Activated T-cell treated with anti-CD3 and anti-CD28 coated beads, Interleukin-2, amount 50 U/mL, for 4 hours (primary cell): ENCODE data around the gene TNFRSF13B. TPM values are rescaled to one million over a fixed set of nuclear protein-coding genes. Genes with fewer than 3 reads are reported as not detected.
"Not testable (repeated sequence)": the region's sequence is repeated elsewhere in the genome, so short reads cannot be mapped to it uniquely, and the experiment has no call there.

Experiments
- ATAC-seq, 2 donors: fragments of 200-7000 bp; cut with Tn5 transposase; one replicate each; pipeline ENCODE4 v1.10.0; 2021
- DNase-seq: peaks from one replicate; pipeline ENCODE4 v3.0.0-alpha.2; 2020
- H3K27me3 Mint-ChIP-seq: one replicate; pipeline ENCODE4 v1.8.0; 2021; ENCODE audit warnings: low read depth, mixed read lengths
- H3K36me3 Mint-ChIP-seq: one replicate; pipeline ENCODE4 v1.8.0; 2022; ENCODE audit warnings: mixed read lengths; ENCODE audit not compliant: insufficient read depth
- H3K4me1 Mint-ChIP-seq: one replicate; pipeline ENCODE4 v1.8.0; 2021; ENCODE audit warnings: low read depth, mixed read lengths
- H3K4me3 Mint-ChIP-seq: one replicate; pipeline ENCODE4 v1.8.0; 2021; ENCODE audit warnings: mild to moderate bottlenecking, moderate library complexity, mixed read lengths
- H3K9me3 Mint-ChIP-seq: one replicate; pipeline ENCODE4 v1.8.0; 2021; ENCODE audit warnings: mixed read lengths
- total RNA-seq, 3 donors: library from RNA; stranded (reverse); gene quantifications; one replicate each; pipeline ENCODE4 v1.2.1, GENCODE V29; 2021

Gene TNFRSF13B
- total RNA-seq, 3 donors from 2014 or later: 0.30 TPM; not detected in 2

- H3K9me3 Mint-ChIP-seq, ATAC-seq, H3K27me3 Mint-ChIP-seq, H3K4me3 Mint-ChIP-seq, DNase-seq, H3K36me3 Mint-ChIP-seq: not testable (repeated sequence)
- H3K4me1 Mint-ChIP-seq: peaks cover 20% of the 10 kb centered on the region
Measured at GRCh38 chr17:17011043-17011907, 39.4 kb upstream of the TNFRSF13B start.

DNA sequence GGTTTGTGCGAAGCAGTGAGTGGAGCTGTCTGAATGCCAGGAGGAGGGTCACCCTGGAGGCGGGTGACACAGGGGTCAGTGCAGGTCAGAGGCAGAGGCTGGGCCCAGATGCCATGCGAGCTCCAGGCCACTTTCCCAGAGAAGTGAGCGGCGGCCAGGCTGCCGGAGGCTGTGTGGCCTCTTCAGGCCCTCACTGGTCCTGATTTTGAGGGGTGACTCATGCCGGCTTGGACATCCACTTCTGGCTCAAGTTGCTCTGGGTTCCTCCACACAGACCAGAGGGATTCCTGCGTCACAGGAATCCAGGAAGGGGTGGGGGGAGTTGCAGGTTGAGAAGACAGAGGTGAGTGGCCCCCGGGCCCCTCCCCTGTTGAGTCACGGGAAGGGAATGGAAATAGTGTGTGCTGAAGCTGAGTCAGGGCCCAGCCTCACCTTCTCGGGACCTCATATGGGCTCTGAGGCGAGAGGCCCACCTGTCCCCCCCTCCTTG, 38.7 kb upstream of the TNFRSF13B start:
- ATAC-seq: peak in 1 of 2 donors; percentile 57
- not testable (repeated sequence) for H3K27me3 Mint-ChIP-seq

DNA sequence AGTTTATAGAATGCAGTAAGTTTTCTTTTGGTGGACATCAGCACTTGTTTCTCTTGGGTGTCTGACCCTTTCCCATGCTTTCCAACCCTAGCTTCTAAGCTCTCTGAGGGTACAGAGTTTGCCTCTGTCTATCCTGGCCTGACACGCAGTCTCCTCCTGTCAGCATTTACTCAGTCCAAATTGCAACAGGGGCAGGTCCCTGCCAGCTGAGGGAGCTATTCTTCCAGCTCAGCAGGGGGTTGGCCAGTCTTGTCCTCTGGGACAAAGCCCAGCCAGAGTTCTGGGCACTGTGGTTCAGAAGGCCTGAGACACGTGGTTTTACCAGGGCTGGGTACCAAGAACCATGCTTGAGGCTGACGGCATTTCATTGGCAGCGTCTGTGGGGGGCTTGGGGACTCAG, 38.1 kb upstream of the TNFRSF13B start:
- not testable (repeated sequence) for H3K36me3 Mint-ChIP-seq, H3K9me3 Mint-ChIP-seq, ATAC-seq, DNase-seq, H3K4me1 Mint-ChIP-seq, H3K4me3 Mint-ChIP-seq, H3K27me3 Mint-ChIP-seq

More for the DNA sequence above, 38.7 kb upstream of the TNFRSF13B start:
- H3K36me3 Mint-ChIP-seq, DNase-seq, H3K4me3 Mint-ChIP-seq, H3K9me3 Mint-ChIP-seq: not testable (repeated sequence)
- peaks cover 13% of the 10 kb centered on the region for H3K4me1 Mint-ChIP-seq

DNA sequence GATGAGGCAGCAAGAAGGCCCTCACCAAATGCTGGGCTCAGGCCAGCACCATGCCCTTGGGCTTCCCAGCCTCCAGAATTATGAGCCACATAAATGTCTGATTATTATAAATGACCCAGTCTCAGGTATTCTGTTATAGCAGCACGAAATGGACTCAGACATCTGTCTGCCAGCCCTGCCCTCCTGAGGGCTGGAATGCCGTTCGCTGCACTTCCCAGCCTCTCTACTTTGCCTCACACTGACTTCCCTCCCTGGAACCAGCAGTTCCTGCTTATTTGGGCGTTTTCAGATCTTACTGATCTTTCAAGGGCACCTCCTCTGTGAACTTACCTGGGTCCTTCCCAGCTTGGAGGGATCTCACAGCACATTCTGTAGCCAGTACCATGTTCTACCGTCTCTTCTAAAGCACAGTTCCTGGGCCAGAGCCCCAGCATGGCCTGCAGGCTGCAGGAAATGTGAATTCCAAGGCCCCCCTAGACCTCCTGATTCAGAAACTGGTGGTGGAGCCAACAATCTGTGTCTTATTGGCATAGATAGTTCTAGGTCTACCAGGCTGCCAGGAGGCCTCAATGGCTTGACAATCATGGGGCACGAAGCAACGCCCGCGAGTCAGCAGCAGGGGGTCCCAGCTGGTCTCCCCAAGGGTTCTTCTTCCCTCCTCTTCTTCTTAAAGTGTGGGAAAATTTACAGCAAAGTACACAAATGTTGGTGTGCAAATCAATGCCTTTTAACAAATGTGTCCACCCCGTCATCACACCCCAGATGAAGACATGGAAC, 36.9 kb upstream of the TNFRSF13B start:
- not testable (repeated sequence) for H3K4me3 Mint-ChIP-seq, DNase-seq, H3K36me3 Mint-ChIP-seq, H3K9me3 Mint-ChIP-seq, H3K4me1 Mint-ChIP-seq, H3K27me3 Mint-ChIP-seq, ATAC-seq

DNA sequence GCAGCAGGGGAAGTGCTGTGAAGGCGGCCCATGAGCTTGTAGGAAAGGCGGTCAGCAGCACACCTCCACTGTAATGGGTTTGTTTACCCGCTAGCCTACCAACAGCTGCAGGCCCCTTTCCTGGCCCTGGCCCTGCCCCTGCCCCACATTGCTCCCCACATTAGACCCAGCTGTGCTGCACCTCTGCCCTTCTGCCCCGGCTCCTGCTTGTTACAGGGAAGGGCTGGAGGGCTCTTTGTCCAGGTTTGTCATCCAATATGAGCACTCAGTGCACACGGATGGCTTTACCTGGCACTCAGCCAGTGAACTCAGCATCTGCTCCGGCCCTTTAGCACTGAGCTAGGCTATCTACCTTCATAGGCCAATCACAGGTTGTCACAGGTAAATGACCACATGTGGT, 36.0 kb upstream of the TNFRSF13B start:
- not testable (repeated sequence) for H3K27me3 Mint-ChIP-seq, H3K4me3 Mint-ChIP-seq, H3K4me1 Mint-ChIP-seq, DNase-seq, ATAC-seq, H3K9me3 Mint-ChIP-seq, H3K36me3 Mint-ChIP-seq

DNA sequence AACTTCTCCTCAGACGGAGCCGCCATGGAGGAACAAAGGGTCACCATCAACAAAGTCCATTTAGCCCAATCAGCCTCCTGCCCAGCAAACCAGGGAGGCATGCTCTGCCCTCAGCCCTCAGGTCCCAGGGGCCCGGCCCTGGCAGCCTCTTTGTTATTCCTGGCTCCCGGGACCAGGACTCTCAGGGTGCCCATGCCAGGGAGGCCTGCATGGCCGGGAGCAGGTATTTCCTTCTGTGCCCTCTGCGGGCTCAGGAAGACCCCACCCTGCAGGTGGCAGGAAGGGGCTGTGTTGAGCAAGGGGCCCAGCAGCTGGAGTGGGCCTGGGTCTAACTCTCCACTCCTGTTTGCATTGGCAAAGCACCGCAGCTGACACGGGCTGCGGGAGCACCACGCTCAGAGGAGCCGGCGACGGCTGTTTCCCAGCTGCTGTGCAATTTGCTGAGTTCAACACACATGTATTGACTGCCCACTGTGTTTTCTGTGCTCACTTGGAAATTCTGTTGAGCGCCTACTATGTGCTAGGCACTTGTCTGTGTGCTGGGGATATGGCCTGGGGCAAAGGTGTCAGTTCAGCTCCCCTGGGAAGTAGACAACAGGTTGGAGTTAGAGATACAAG, 33.2 kb upstream of the TNFRSF13B start:
- not testable (repeated sequence) for H3K9me3 Mint-ChIP-seq, H3K4me3 Mint-ChIP-seq, H3K27me3 Mint-ChIP-seq, H3K36me3 Mint-ChIP-seq, ATAC-seq, H3K4me1 Mint-ChIP-seq, DNase-seq

DNA sequence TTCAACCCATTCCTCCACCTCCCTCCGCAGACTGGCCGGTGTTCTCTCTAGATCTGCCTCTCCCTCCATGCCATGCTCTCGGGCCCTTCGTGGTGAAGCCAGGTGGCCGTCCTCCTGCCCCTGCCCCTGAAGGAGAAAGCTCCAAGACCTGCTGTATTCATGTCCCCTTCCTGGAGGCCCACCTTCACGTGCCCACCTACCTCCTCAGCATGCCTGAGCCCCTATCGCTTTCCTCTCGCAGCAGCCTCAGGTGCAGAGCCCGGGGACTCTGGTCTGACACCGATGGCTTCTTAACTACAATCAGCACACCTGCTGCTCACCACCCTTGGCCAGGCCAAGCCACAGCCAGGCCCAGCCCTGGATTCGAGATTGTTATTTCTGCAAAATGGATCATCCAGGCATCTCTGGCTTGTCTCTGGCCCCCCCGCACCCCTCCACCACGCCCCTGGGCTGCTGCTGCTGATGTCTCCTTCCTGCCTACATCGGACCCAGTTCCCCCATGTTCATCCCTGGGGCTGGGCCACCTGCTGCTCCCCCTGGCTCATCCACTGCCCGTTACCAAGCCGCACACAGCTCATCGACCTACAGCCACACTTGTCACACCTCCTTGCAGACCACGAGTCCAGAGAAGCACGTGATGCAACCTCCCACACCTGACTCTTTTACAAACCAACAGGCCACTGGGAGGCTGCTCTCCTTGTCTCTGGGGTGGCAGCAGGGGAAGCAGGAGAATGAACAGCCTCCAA, 32.5 kb upstream of the TNFRSF13B start:
- Mint-ChIP-seq H3K4me1 (no peaks in the 10 kb centered on the region), H3K4me3 (no peak overlapping the region), H3K27me3 (no peaks in the 10 kb centered on the region), H3K36me3 (no peaks in the 10 kb centered on the region), H3K9me3 (no peaks in the 10 kb centered on the region)
- DNase-seq: no peak
- ATAC-seq: no peak

DNA sequence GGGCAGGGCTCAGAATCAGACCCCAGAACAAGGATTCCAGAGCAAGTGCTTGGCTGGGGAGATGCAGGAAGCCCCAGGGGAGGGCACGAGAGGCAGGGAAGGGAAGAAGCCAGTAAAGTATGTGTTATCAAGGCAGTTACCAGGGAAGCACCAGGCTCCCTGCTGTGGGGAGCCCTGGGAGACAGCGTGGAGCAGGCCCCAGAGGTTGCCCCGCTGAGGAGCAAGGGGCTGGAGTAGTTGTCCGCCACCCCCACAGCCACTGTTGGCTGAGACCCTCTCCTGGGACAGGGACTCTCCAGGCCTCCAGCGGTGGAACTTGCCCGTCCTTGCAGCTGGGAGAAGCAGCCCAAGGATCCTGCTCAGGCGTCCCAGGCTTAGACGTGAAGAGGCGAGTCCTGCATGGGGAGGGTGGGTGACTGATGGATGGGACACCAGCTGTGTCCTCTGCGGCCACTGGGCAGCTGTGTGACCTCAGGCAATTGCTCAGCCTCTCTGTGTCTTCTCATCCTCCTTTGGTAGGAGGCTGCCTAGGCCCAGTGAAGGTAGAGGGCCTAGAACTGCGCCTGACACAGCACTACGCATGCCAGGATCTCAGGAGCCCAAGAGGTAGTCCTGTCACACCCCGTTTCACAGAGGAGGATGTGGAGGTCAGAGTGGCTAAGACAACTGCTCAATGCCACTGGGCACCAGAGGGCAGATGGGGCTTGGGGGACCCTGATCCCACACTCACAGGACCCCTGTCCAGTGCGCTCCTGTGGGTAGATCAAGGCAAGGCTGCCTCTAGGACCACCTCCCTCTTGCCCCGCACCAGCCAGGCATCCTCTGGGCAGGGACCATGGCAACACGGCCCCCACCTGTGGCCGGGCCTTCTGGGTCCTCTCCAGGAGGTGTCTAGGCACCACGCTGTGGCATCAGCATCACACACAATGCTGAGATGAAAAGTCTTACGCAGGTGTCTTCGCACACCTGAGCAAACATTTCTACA, 31.1 kb upstream of the TNFRSF13B start:
- H3K4me1 Mint-ChIP-seq, ATAC-seq, H3K4me3 Mint-ChIP-seq, DNase-seq, H3K27me3 Mint-ChIP-seq, H3K36me3 Mint-ChIP-seq, H3K9me3 Mint-ChIP-seq: not testable (repeated sequence)

- H3K4me1 Mint-ChIP-seq: no peaks in the 10 kb centered on the region
- ATAC-seq (peak; percentile 88 to 95), DNase-seq (peak; percentile 77)
- H3K4me3 Mint-ChIP-seq: no peak overlapping the region
- no peaks in the 10 kb centered on the region for H3K9me3 Mint-ChIP-seq
- no peaks in the 10 kb centered on the region for H3K27me3 Mint-ChIP-seq
- H3K36me3 Mint-ChIP-seq: no peaks in the 10 kb centered on the region
Measured at GRCh38 chr17:17001874-17002520, 30.1 kb upstream of the TNFRSF13B start.

- ATAC-seq: no peak
- H3K27me3 Mint-ChIP-seq: no peaks in the 10 kb centered on the region
- no peak overlapping the region for H3K4me3 Mint-ChIP-seq
- H3K36me3 Mint-ChIP-seq: no peaks in the 10 kb centered on the region
- H3K9me3 Mint-ChIP-seq: no peaks in the 10 kb centered on the region
- no peaks in the 10 kb centered on the region for H3K4me1 Mint-ChIP-seq
- no peak for DNase-seq
Measured at GRCh38 chr17:17001076-17001777, 29.3 kb upstream of the TNFRSF13B start.

GRCh38 chr17:16999931-17000625, 28.2 kb upstream of the TNFRSF13B start:
- Mint-ChIP-seq H3K4me1 (no peaks in the 10 kb centered on the region), H3K27me3 (no peaks in the 10 kb centered on the region), H3K9me3 (no peaks in the 10 kb centered on the region), H3K36me3 (no peaks in the 10 kb centered on the region), H3K4me3 (no peak overlapping the region)
- DNase-seq: no peak
- ATAC-seq: no peak
